ENCODE results near the gene LONP2.

Gene LONP2

GRCh38 chr16:48405907-48406306, 161.8 kb downstream of the LONP2 start:
- Mint-ChIP-seq H3K9me3 (no peaks in the 10 kb centered on the region), H3K27ac (no peak overlapping the region), H3K36me3 (ENCODE audit: low read depth) (no peaks in the 10 kb centered on the region), H3K27me3 (ENCODE audit: low read depth) (peaks cover 2% of the 10 kb centered on the region), H3K4me1 (ENCODE audit: low read depth) (peaks cover 6% of the 10 kb centered on the region), H3K4me3 (no peak overlapping the region)
- DNase-seq (ENCODE audit: low spot score), result no peak
